HEK293T (cell line): ENCODE data around the gene HEPHL1.

Source experiments
- SUZ12 ChIP-seq: fragments of 450-650 bp; IDR thresholded peaks from 2 replicates; pipeline ENCODE4 v1.6.1; 2016; ENCODE audit warnings: mild to moderate bottlenecking
- TARDBP ChIP-seq: fragments of 450-650 bp; IDR thresholded peaks from 2 replicates; pipeline ENCODE4 v1.6.1; 2016

DNA sequence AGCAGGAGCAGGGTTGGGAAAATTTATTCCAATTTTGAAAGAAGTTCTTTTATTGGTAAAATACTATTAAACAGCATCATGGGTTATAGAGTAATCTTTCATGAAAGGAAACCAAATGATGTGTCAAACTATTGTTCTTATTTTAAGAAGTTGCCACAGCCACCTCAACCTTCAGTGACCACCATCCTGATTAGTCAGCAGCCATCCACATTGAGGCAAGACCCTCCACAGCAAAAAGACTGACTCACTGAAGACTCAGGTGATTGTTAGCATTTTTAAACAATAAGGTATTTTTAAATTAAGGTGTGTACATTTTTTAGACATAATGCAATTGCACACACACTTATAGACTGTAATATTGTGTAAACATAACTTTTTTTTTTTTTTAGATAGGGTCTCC lies 3.7 kb upstream of the HEPHL1 start:
- TF ChIP-seq SUZ12 (no peak), TARDBP (no peak)
